Measurements from ENCODE around the gene TGFBR3L.

TGFBR3L gene

DNA sequence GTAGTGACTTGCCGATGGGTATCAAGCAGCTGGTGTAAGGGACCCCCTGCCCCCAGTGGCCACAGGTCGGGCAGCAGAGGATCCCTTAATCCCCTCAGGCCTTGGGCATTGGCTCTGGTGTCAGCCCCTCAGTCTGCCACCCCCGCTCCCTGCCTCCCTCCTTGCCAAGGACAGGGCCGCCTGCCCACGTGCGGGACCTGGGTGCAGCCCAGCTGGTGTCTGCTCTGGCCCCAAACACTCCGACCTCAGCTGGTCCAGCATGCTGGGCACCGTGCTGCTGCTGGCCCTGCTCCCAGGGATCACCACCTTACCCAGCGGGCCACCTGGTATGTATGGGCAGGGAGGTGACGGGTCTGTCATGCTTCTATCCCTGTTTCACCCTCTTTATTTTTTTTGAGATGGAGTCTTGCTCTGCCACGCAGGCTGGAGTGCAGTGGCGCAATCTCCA, at the start of gene TGFBR3L:
Gene TGFBR3L, plus strand, starts transcription at position 233 of the 448 bp plus-strand sequence.
- TF ChIP-seq, protein P1, sequence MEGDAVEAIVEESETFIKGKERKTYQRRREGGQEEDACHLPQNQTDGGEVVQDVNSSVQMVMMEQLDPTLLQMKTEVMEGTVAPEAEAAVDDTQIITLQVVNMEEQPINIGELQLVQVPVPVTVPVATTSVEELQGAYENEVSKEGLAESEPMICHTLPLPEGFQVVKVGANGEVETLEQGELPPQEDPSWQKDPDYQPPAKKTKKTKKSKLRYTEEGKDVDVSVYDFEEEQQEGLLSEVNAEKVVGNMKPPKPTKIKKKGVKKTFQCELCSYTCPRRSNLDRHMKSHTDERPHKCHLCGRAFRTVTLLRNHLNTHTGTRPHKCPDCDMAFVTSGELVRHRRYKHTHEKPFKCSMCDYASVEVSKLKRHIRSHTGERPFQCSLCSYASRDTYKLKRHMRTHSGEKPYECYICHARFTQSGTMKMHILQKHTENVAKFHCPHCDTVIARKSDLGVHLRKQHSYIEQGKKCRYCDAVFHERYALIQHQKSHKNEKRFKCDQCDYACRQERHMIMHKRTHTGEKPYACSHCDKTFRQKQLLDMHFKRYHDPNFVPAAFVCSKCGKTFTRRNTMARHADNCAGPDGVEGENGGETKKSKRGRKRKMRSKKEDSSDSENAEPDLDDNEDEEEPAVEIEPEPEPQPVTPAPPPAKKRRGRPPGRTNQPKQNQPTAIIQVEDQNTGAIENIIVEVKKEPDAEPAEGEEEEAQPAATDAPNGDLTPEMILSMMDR (IDR thresholded peaks at IDR 0.05) = no peak
- TF ChIP-seq ZFX (IDR thresholded peaks at IDR 0.05; ENCODE audit: borderline replicate concordance) = no peak
- peak within 1 kb of the TSS; percentile 97 for H3K27ac ChIP-seq

DNA sequence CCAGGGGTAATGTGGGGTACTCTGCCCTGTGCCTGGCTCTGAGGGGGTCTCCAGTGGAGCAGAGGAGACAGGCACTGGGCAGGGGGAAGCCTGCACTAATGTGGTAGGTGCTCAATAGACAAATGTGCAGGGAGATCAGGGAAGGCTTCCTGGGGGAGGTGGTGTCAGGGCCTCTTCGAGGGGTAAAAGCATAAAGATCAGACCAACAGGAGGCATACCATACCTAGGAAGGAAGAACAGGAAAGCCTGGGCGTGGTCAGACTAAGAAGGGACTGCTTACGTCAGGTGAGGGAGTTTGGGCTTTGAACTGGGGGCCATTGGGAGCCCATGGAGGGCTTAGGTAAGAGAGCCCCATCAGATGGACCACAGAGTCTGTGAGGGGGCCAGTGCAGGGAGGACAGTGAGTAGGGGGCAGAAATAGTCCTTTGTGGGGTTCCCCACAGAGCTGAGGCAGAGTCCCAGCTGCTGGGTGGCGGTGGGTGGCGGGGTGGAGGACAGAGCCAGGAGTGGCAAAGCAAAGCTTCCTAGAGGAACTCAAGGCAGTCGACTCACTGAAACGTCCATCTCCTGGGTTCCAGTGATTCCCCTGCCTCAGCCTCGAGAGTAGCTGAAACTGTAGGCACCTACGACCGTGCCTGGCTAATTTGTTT, 49.2 kb upstream of the TGFBR3L start:
- TF ChIP-seq, protein P1 (IDR thresholded peaks at IDR 0.05) = no peak
- no peak for TF ChIP-seq ZFX (IDR thresholded peaks at IDR 0.05; ENCODE audit: borderline replicate concordance)
- H3K27ac ChIP-seq = no peak overlapping the region

DNA sequence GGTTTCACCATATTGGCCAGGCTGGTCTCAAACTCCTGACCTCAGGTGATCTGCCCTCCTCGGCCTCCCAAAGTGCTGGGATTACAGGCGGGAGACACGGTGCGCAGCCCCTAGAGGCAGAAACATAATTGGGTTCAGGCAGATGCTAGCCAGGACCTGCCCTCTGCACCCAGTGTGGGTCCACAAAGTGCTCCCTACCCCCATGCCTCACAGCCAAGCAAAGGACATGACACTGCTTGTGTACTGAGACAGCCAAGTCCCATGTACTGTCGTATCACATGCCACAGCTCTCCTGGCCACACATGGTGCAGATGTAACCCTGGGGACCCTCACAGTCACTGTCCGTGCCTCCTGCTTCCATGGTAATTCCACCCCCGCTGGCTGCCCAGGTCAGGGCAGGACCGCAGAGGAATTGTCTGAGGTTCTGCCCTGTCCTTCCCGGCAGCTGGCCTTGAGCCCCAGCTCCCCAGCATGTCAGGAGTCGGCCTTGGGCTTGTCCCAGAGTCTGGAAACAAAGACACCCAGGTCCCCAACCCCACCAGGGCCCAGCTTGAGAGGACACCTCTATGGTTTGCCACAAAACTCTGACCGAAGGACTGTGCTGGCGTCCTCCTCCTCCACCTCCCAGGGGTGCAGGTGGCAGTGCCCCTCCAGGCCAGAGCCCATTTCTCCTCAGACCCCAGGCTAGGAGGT, 48.1 kb upstream of the TGFBR3L start:
- no peak for TF ChIP-seq ZFX (IDR thresholded peaks at IDR 0.05; ENCODE audit: borderline replicate concordance)
- TF ChIP-seq, protein P1 (IDR thresholded peaks at IDR 0.05) = no peak

DNA sequence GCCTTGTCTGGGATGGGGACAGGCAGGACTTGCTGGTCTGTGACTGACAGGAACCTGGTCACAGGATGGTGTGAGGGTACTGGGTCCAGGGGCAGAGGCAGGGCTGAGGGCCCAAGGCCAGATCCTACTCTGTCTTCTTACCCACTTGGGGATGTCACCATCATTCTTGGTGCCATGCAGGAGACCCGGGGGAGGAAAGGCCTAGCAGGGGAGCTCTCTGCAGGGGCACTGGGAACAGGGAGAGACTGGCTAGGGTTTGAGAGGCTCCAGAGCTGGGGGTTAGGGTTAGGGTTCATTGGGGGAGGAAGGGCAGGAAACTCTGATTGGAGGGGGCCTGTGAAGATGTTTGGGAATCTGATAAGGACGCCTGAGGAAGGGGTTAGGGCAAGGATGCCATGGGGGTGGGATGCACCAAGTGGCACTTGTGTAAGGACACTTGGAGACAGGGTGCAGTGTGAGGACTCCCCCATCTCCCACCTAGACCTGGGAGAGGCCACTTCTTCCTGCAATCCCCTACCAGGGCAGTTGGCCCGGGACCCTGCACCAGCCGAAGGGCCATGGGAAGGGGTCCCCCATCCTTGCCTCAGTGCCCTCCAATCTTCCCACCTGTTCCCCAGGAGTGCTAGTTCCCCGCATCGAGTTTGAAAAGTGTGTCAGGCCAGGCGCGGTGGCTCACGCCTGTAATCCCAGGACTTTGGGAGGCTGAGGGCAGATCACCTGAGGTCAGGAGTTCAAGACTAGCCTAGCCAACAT, 47.4 kb upstream of the TGFBR3L start:
- H3K27ac ChIP-seq = no peak overlapping the region
- TF ChIP-seq, protein P1 (IDR thresholded peaks at IDR 0.05) = no peak
- no peak for TF ChIP-seq ZFX (IDR thresholded peaks at IDR 0.05; ENCODE audit: borderline replicate concordance)

More for the DNA sequence above, 48.1 kb upstream of the TGFBR3L start:
- no peak overlapping the region for H3K27ac ChIP-seq

DNA sequence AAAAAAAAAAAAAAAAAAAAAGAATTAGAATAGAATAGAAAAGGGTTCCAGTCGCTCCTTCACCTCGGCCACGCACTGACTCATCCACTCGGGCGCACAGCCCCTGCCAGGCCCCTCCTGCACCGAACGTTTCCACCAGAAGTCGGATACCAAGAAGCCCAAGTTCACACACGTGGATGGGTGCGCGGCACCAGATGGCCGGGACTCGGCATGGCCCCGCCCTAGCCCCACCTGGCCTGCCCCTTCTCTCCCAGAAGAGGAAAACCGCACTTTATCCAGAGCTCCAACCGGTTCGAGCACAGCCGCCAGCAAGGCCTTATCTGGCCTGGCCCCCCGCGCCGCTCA, 46.3 kb upstream of the TGFBR3L start:
- H3K27ac ChIP-seq = peak overlapping the region; percentile 88
- TF ChIP-seq, protein P1 (IDR thresholded peaks at IDR 0.05) = no peak
- no peak for TF ChIP-seq ZFX (IDR thresholded peaks at IDR 0.05; ENCODE audit: borderline replicate concordance)

DNA sequence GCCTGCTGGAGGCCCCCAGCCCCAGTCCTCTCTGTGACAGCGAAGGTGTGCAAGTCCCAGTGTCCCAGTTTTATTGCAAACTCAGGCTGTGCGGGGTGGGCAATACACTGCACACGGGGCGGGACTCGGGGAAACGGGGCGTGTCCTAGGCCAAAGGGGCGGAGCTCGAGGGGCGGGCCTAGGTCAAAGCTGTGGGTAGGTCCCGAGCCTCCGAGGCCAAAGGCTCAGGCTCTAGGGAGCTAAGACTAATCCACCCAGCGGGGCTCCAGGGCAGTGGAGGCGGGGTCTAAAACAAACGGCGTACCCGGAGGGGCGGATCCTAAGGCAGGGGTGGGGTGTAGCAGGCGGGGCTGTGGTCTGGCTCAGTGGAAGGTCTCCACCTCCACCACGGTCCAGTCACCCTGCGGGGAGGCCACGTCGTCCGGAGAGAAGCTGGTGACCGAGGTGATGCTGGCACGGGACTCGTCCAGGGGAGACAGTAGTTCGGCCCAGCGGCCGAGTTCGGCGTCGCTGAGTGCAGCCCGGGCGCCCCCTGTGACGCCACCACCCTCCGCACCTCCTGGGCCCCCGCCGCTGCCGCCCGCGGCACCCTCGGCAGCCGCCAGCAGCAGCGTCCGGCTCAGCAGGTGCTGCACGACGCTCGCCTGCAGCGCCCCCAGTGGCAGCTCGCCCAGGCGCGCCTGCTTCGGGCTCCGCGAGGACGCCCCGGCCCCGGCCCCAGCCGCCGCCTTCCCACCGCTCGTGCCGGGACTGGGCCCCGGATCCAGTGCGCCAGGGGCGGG, 45.8 kb upstream of the TGFBR3L start:
- H3K27ac ChIP-seq = peak overlapping the region; percentile 88

More for the DNA sequence above, 45.8 kb upstream of the TGFBR3L start:
- TF ChIP-seq ZFX (IDR thresholded peaks at IDR 0.05; ENCODE audit: borderline replicate concordance) = no peak
- TF ChIP-seq, protein P1 (IDR thresholded peaks at IDR 0.05) = peak; percentile 95

All from 22Rv1 (cell line).